Right ventricle myocardium superior (tissue), 1 donor: ENCODE results near the gene NUP210. TPM values are rescaled to one million over a fixed set of nuclear protein-coding genes. Genes with fewer than 3 reads are reported as not detected.
"Not testable (repeated sequence)": the region's sequence is repeated elsewhere in the genome, so short reads cannot be mapped to it uniquely, and the experiment has no call there.

Experiments used
- ATAC-seq: fragments of 200-7000 bp; cut with Tn5 transposase; one replicate; pipeline ENCODE4 v1.9.1; 2020; ENCODE audit warnings: mild to moderate bottlenecking; ENCODE audit not compliant: poor library complexity
- DNase-seq: peaks from one replicate; pipeline ENCODE4 v3.0.0-alpha.2; 2020
- intact Hi-C: fragments of 100-400 bp; cut with DNase I; formaldehyde crosslinking; loops from one replicate; pipeline ENCODE4 v1.11.2; 2022
- total RNA-seq: library from RNA; stranded (reverse); fragmentation: NEBNext Ultra II Directional; extraction: Animal tissue kit (Norgen Biotek cat#: 25700); gene quantifications from one replicate; pipeline ENCODE4 v1.2.1, GENCODE V29; 2021
- donor health status: DM: no; HTN: yes; CAD: no; lungs with severe emphysema.

NUP210 gene
- total RNA-seq, 1 donor from 2014 or later: 2.7 TPM

DNA sequence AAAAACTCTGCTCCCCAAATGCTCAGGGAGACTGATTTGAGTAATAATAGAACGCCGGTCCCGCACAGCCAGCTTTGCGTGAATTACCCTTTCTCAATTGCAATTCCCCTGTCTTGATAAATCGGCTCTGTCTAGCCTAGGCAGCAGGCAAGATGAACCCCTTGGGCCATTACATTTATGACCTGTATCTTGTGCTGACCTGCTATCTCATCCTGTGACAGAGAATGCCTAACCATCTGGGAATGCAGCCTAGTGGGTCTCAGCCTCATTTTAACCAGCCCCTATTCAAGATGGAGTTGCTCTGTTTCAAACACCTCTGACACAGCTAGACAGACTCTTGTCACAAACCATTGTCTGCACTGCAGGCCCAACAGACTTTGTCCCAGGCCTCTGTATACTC, 13.8 kb upstream of the NUP210 start:
- ATAC-seq (no peak), DNase-seq (no peak)
- intact Hi-C loops: no loop called here

DNA sequence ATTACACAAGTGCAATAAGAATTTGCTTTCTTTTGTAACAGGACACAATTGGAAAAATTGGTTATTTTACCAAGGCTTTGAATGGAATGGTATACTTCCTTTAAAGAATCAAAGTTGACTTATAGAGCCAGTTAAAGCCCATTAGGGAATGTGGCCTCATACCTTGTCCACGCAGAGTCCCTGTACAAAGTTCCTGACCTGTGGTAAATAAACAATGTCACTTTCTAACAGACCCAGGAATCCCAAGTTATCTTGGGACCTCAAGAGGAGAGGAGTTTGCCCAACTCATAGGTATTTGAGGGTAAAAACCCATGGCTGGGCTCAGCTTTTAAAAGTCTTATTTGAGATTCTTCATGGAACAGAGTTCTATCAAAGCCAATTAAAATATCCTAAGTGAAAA, 12.0 kb upstream of the NUP210 start:
- DNase-seq: no peak
- no peak for ATAC-seq
- intact Hi-C loops: no loop called here

DNA sequence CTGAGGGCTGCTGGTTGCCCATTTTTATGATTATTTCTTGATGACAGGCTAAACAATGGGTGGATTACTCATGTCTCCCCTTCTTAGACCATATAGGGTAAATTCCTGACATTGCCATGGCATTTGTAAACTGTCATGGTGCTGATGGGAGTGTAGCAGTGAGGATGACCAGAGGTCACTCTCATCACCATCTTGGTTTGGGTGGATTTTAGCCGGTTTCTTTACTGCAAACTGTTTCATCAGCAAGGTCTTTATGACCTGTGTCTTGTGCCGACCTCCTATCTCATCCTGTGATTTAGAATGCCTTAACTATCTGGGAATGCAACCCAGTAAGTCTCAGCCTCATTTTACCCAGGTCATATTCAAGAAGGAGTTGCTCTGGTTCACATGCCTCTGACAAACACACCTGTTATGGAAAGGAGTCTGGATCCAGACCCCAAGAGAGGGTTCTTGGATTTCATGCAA, 10.3 kb upstream of the NUP210 start:
- intact Hi-C loops, DNase-seq, ATAC-seq: not testable (repeated sequence)

GRCh38 chr3:13429631-13430291, 9.6 kb upstream of the NUP210 start:
- intact Hi-C loops: no loop called here
- ATAC-seq (no peak), DNase-seq (no peak)

DNA sequence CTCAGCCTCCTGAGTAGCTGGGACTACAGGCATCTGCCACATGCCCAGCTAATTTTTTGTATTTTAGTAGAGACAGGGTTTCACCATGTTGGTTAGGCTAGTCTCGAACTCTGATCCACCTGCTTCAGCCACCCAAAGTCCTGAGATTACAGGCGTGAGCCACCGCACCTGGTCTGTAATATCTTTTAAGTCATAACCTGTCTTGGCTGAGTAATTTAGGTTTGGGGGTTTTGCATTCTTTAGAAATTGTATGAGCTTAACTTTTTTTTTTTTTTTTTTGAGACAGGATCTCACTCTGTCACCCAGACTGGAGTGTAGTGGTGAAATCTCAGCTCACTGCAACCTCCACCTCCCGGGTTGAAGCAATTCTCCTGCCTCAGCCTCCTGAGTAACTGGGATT, 8.6 kb upstream of the NUP210 start:
- ATAC-seq, intact Hi-C loops, DNase-seq: not testable (repeated sequence)

GRCh38 chr3:13427662-13428603, 7.8 kb upstream of the NUP210 start:
- ATAC-seq (no peak), DNase-seq (no peak)
- intact Hi-C loops: no loop called here

GRCh38 chr3:13426591-13426990, 6.5 kb upstream of the NUP210 start:
- ATAC-seq (no peak), DNase-seq (no peak)
- intact Hi-C loops: no loop called here

GRCh38 chr3:13425689-13426088, 5.6 kb upstream of the NUP210 start:
- ATAC-seq: no peak
- intact Hi-C loops: no loop called here
- DNase-seq: no peak

- intact Hi-C loops: no loop called here
- no peak for ATAC-seq
- no peak for DNase-seq
Observed at GRCh38 chr3:13424865-13425617, 4.9 kb upstream of the NUP210 start.

DNA sequence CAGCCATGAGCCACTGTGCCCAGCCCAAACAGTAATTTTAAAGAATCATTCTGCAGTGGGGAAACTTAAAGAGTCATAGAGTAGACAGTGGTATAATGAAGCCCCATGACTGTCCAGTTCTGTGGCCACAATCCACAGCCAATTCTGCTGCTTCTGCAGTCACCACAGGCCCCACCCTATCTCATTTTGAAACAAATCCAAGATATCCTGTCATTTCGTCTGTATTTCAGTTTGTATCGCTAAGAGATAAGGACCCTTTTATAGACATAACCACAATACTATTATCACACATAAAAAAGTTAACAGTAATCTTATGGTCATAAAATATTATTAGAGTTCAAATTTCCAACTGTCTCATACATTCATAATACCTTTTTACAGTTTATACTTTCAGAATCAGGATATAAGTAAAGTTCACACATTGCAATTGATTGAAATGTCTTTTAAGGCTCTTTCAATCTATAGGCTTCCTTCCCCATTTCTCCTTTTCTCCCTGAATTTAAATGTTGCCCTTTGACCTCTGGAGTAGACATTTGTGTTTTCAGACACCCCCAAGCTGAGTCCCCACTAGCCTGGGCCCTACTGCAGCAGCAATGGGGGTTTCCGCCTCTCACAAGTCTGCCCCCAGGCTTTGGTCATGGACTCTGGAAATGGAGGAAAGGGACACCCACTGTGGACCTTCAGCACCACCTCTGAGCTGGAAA, 4.2 kb upstream of the NUP210 start:
- no peak for ATAC-seq
- intact Hi-C loops: no loop called here
- DNase-seq: no peak

DNA sequence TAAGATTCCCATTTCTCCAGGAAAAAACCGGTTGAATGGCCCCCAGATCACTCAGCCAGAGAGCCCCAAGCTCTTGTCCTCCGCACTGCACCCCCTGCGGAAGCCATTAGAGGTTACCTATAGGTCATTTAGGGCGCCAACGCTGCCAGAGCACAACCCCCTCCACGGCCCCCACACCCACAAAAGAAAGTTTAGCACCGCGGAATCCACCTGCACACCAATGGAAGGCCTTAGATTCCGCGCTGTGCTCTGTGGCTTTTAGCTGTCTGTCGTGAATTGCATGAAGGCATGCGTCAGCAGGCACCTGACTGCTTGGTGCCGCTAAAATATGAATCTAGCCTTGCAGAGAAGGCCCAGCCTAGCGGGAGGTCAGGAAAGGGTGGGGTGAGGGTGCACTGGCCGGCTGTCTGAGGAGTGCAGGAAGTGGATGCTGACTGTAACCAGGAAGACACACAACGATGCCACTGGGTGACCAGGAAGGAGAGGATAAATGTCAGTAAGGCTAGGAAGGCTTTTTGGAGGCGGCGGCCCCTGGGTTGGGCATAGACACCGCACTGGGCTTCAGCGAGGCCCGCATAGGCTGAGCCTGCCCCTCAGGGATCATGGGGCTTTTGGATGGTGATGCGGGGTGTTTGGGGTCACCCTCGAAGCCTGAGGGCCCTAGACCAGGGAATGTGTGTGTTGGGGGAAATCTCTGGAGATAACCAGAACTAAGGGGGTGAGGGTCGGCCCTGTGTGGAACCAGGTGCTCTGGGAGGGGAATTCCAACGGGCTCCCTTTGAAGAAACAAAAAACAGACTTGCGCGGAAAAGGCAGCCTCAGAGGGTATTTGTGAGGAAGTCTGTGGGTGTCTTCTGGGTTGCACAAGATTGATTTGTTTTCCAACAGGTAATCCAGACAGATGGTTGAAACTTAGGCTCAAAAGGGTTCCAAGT, 976 bp upstream of the NUP210 start:
- DNase-seq: no peak
- intact Hi-C loops: no loop called here
- ATAC-seq: peak; percentile 28

- intact Hi-C loops: no loop called here
- peak; percentile 86 for ATAC-seq
Observed at GRCh38 chr3:13419505-13420044, 547 bp downstream of the NUP210 start.

GRCh38 chr3:13417166-13417947, 2.8 kb downstream of the NUP210 start:
- DNase-seq: no peak
- intact Hi-C loops: no loop called here
- ATAC-seq: no peak

More at GRCh38 chr3:13419505-13420044, 547 bp downstream of the NUP210 start:
- peak; percentile 68 for DNase-seq

DNA sequence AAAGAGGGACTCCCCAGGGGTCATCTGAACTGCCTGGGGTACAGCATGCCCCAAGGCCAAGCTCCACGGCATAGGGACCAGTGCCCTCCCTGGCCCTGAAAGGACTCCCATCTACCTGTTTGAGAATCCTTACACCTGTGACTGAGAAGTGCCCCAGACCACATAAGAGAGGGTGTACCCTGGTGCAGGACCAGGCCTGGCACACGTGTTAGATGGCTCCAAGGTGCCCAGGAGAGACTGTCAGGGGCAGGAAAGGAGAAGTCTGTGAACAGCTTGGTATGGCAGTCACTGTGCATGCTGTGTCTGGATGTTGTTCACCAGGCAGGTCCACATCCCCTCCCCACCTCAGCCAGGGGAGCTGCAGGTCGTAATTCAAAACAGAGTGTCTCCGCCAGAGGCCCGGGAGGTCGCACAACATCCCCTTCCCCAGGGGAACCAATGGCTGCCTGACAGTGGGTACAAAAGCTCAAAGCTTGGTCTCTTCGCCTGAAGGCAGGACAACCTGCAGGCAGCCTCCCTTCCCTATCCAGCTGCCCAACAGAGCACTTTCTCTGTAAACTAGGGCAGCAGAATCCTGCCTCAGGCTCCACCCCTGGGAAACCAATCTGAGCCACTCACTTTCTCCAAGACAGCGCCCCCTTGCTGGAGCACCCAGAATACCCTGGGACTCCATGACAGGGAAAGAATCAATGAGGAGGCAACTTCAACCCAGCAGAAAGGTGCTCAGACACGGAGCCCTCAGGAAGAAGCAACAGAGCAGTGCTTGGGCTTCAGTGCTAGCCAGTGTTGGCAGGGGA, 3.9 kb downstream of the NUP210 start:
- intact Hi-C loops: no loop called here
- DNase-seq (no peak), ATAC-seq (no peak)

GRCh38 chr3:13415236-13415986, 4.7 kb downstream of the NUP210 start:
- ATAC-seq: no peak
- intact Hi-C loops: no loop called here
- DNase-seq: no peak
